NT2/D1 (cell line): ENCODE results near the gene NTRK3.

Experiments
- SUZ12 ChIP-seq: IDR thresholded peaks from 2 replicates; pipeline ENCODE4 v1.6.1; 2011; ENCODE audit not compliant: insufficient read length, insufficient read depth; ENCODE audit errors: extremely low read depth
- YY1 ChIP-seq: IDR thresholded peaks from 2 replicates; pipeline ENCODE4 v1.6.1; 2011; ENCODE audit not compliant: insufficient read length, insufficient read depth

- TF ChIP-seq YY1 (no peak), SUZ12 (no peak)
Observed at GRCh38 chr15:87935583-87935982, 321.0 kb downstream of the NTRK3 start.
